ENCODE results near the gene SNX15. TPM values are rescaled to one million over a fixed set of nuclear protein-coding genes. Genes with fewer than 3 reads are reported as not detected.
"Not testable (repeated sequence)": the region's sequence is repeated elsewhere in the genome, so short reads cannot be mapped to it uniquely, and the experiment has no call there.

Gene SNX15
- total RNA-seq, 1 donor from 2014 or later = 17.6 TPM

- DNase-seq (ENCODE audit: low spot score) = no peak
Measured at GRCh38 chr11:65014726-65015227, 12.5 kb upstream of the SNX15 start.

- DNase-seq (ENCODE audit: low spot score) = no peak
Measured at GRCh38 chr11:65016705-65017104, 10.5 kb upstream of the SNX15 start.

- DNase-seq (ENCODE audit: low spot score) = no peak
Measured at GRCh38 chr11:65017937-65018336, 9.3 kb upstream of the SNX15 start.

- no peak for DNase-seq (ENCODE audit: low spot score)
Measured at GRCh38 chr11:65019824-65020223, 7.4 kb upstream of the SNX15 start.

GRCh38 chr11:65021003-65021402, 6.2 kb upstream of the SNX15 start:
- no peak for DNase-seq (ENCODE audit: low spot score)

GRCh38 chr11:65021509-65021908, 5.7 kb upstream of the SNX15 start:
- no peak for DNase-seq (ENCODE audit: low spot score)

- DNase-seq (ENCODE audit: low spot score) = not testable (repeated sequence)
Measured at GRCh38 chr11:65023502-65023901, 3.7 kb upstream of the SNX15 start.

GRCh38 chr11:65026810-65027209, 429 bp upstream of the SNX15 start:
- DNase-seq (ENCODE audit: low spot score) = no peak

GRCh38 chr11:65032216-65032615, 5.0 kb downstream of the SNX15 start:
- no peak for DNase-seq (ENCODE audit: low spot score)

GRCh38 chr11:65034423-65034822, 7.2 kb downstream of the SNX15 start:
- DNase-seq (ENCODE audit: low spot score) = no peak

GRCh38 chr11:65035579-65035978, 8.3 kb downstream of the SNX15 start:
- DNase-seq (ENCODE audit: low spot score) = no peak

GRCh38 chr11:65036931-65037330, 9.7 kb downstream of the SNX15 start:
- DNase-seq (ENCODE audit: low spot score) = no peak

GRCh38 chr11:65040520-65040846, 13.2 kb downstream of the SNX15 start:
- DNase-seq (ENCODE audit: low spot score) = no peak

GRCh38 chr11:65040847-65041622, 13.8 kb downstream of the SNX15 start, which contains the start of gene SAC3D1:
SAC3D1 (plus strand) TSS chr11:65041210; CDS start chr11:65041293, 83 bp downstream.
- DNase-seq (ENCODE audit: low spot score) = peak; percentile 89

GRCh38 chr11:65042891-65043290, 15.7 kb downstream of the SNX15 start:
- no peak for DNase-seq (ENCODE audit: low spot score)

- no peak for DNase-seq (ENCODE audit: low spot score)
Measured at GRCh38 chr11:65043881-65044501, 16.8 kb downstream of the SNX15 start.

GRCh38 chr11:65045061-65045460, 17.8 kb downstream of the SNX15 start:
- no peak for DNase-seq (ENCODE audit: low spot score)

- DNase-seq (ENCODE audit: low spot score) = no peak
Measured at GRCh38 chr11:65045728-65046127, 18.5 kb downstream of the SNX15 start.

- no peak for DNase-seq (ENCODE audit: low spot score)
Measured at GRCh38 chr11:65047581-65048422, 20.6 kb downstream of the SNX15 start.

GRCh38 chr11:65051398-65051858, 24.2 kb downstream of the SNX15 start:
- DNase-seq (ENCODE audit: low spot score) = no peak

- no peak for DNase-seq (ENCODE audit: low spot score)
Measured at GRCh38 chr11:65053827-65054508, 26.7 kb downstream of the SNX15 start.

GRCh38 chr11:65055538-65055937, 28.3 kb downstream of the SNX15 start:
- DNase-seq (ENCODE audit: low spot score) = no peak

All from ureter (tissue), 1 donor.